Measurements from ENCODE around the gene NELL1.

GRCh38 chr11:21278840-21279239 lies 609.5 kb downstream of the NELL1 start:
- TF ChIP-seq EZH2 (IDR thresholded peaks at IDR 0.05; ENCODE audit: low read length, missing control alignments) (no peak), CTCF (conservative IDR thresholded peaks at IDR 0.05 in 1 of 2, IDR thresholded peaks at IDR 0.05 in 1 of 2; ENCODE audit: low read depth in 1 of 2, low read length in 2 of 2) (no peak)
